ENCODE results near the gene RNF34.

GRCh38 chr12:121454921-121455320 is 55.0 kb downstream of the RNF34 start:
- no peak for TF ChIP-seq POLR2A (IDR thresholded peaks at IDR 0.05)
- TF ChIP-seq, protein P1, sequence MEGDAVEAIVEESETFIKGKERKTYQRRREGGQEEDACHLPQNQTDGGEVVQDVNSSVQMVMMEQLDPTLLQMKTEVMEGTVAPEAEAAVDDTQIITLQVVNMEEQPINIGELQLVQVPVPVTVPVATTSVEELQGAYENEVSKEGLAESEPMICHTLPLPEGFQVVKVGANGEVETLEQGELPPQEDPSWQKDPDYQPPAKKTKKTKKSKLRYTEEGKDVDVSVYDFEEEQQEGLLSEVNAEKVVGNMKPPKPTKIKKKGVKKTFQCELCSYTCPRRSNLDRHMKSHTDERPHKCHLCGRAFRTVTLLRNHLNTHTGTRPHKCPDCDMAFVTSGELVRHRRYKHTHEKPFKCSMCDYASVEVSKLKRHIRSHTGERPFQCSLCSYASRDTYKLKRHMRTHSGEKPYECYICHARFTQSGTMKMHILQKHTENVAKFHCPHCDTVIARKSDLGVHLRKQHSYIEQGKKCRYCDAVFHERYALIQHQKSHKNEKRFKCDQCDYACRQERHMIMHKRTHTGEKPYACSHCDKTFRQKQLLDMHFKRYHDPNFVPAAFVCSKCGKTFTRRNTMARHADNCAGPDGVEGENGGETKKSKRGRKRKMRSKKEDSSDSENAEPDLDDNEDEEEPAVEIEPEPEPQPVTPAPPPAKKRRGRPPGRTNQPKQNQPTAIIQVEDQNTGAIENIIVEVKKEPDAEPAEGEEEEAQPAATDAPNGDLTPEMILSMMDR (IDR thresholded peaks at IDR 0.05), result no peak
- no peak for TF ChIP-seq POLR2AphosphoS5 (IDR thresholded peaks at IDR 0.05)
